ENCODE measurements around the gene FKBP6. TPM values are rescaled to one million over a fixed set of nuclear protein-coding genes. Genes with fewer than 3 reads are reported as not detected.
A peak's percentile ranks its signal among the peaks of the same experiment; 100 is the strongest.

The FKBP6 gene
- polyA plus RNA-seq, 1 donor (not counting 4 experiments of a cell fraction or from before 2014, with no cell fraction given) = not detected

- DNase-seq (ENCODE audit: low read depth, low spot score) (no peak), FAIRE-seq (no peak)
- H3K27me3 ChIP-seq (ENCODE audit: control insufficient read depth, extremely low read depth, insufficient read depth, low read length) = no peaks in the 10 kb centered on the region
- H3K4me3 ChIP-seq (ENCODE audit: control insufficient read depth in 2 of 3, extremely low read depth in 1 of 3, insufficient read depth in 2 of 3, low read depth in 1 of 3, low read length in 3 of 3) = peak overlapping the region; percentile 71 to 76 (median 75)
- no peaks in the 10 kb centered on the region for H3K9me1 ChIP-seq (ENCODE audit: control insufficient read depth, extremely low read depth, insufficient read depth, low read length)
- H3K36me3 ChIP-seq (ENCODE audit: control insufficient read depth in 2 of 2, extremely low read depth in 1 of 2, insufficient read depth in 2 of 2, low read length in 2 of 2) = peaks cover 0 to 3% of the 10 kb centered on the region in 2 experiments
- peak overlapping the region; percentile 72 for H3K4me2 ChIP-seq (ENCODE audit: control insufficient read depth, extremely low read depth, insufficient read depth, low read depth, low read length)
- no peak overlapping the region for H3K9ac ChIP-seq (ENCODE audit: control insufficient read depth, extremely low read depth, insufficient read depth, low read length)
- H3K4me1 ChIP-seq (ENCODE audit: control insufficient read depth, extremely low read depth, insufficient read depth, low read length) = peaks cover 4% of the 10 kb centered on the region
- no peaks in the 10 kb centered on the region for H4K20me1 ChIP-seq (ENCODE audit: control insufficient read depth, extremely low read depth, insufficient read depth, low read length)
- peaks cover 3% of the 10 kb centered on the region for H3K79me2 ChIP-seq (ENCODE audit: control insufficient read depth, insufficient read depth, low read length)
- no peak for TF ChIP-seq CTCF (optimal IDR thresholded peaks at IDR 0.05 in 1 of 3, IDR thresholded peaks at IDR 0.05 in 1 of 3, conservative IDR thresholded peaks at IDR 0.05 in 1 of 3; ENCODE audit: extremely low read depth in 1 of 3, insufficient read depth in 2 of 3, low read length in 3 of 3)
- no peak for TF ChIP-seq EZH2 (IDR thresholded peaks at IDR 0.05; ENCODE audit: low read length)
- dilution Hi-C loops (cut with MboI; ENCODE audit: extremely low pct_ligation_motif_present, low sequenced_read_pairs) = no loop called here
- no peak overlapping the region for H2AFZ ChIP-seq (ENCODE audit: control insufficient read depth, low read length)
- H3K27ac ChIP-seq (ENCODE audit: control insufficient read depth, insufficient read depth, low read length) = no peak overlapping the region
- H3K9me3 ChIP-seq (ENCODE audit: control insufficient read depth, low read depth, low read length) = no peaks in the 10 kb centered on the region
These were observed 20.5 kb upstream of the FKBP6 start for GRCh38 chr7:73307436-73307835.

GRCh38 chr7:73308074-73308664 is 19.8 kb upstream of the FKBP6 start:
- no peaks in the 10 kb centered on the region for H3K9me1 ChIP-seq (ENCODE audit: control insufficient read depth, extremely low read depth, insufficient read depth, low read length)
- H2AFZ ChIP-seq (ENCODE audit: control insufficient read depth, low read length) = peak overlapping the region; percentile 73
- H3K9me3 ChIP-seq (ENCODE audit: control insufficient read depth, low read depth, low read length) = no peaks in the 10 kb centered on the region
- dilution Hi-C loops (cut with MboI; ENCODE audit: extremely low pct_ligation_motif_present, low sequenced_read_pairs) = no loop called here
- H3K4me2 ChIP-seq (ENCODE audit: control insufficient read depth, extremely low read depth, insufficient read depth, low read depth, low read length) = peak overlapping the region; percentile 72
- H3K4me1 ChIP-seq (ENCODE audit: control insufficient read depth, extremely low read depth, insufficient read depth, low read length) = peaks cover 4% of the 10 kb centered on the region
- FAIRE-seq = no peak
- peaks cover 0 to 2% of the 10 kb centered on the region in 2 experiments for H3K36me3 ChIP-seq (ENCODE audit: control insufficient read depth in 2 of 2, extremely low read depth in 1 of 2, insufficient read depth in 2 of 2, low read length in 2 of 2)
- no peak overlapping the region for H3K27ac ChIP-seq (ENCODE audit: control insufficient read depth, insufficient read depth, low read length)
- no peak for DNase-seq (ENCODE audit: low read depth, low spot score)
- peak overlapping the region; percentile 71 to 76 (median 75) for H3K4me3 ChIP-seq (ENCODE audit: control insufficient read depth in 2 of 3, extremely low read depth in 1 of 3, insufficient read depth in 2 of 3, low read depth in 1 of 3, low read length in 3 of 3)
- H4K20me1 ChIP-seq (ENCODE audit: control insufficient read depth, extremely low read depth, insufficient read depth, low read length) = no peaks in the 10 kb centered on the region
- H3K79me2 ChIP-seq (ENCODE audit: control insufficient read depth, insufficient read depth, low read length) = peaks cover 3% of the 10 kb centered on the region
- no peaks in the 10 kb centered on the region for H3K27me3 ChIP-seq (ENCODE audit: control insufficient read depth, extremely low read depth, insufficient read depth, low read length)
- peak overlapping the region; percentile 62 for H3K9ac ChIP-seq (ENCODE audit: control insufficient read depth, extremely low read depth, insufficient read depth, low read length)
- TF ChIP-seq EZH2 (IDR thresholded peaks at IDR 0.05; ENCODE audit: low read length) (no peak), CTCF (optimal IDR thresholded peaks at IDR 0.05 in 1 of 3, IDR thresholded peaks at IDR 0.05 in 1 of 3, conservative IDR thresholded peaks at IDR 0.05 in 1 of 3; ENCODE audit: extremely low read depth in 1 of 3, insufficient read depth in 2 of 3, low read length in 3 of 3) (no peak)

Measured in keratinocyte (primary cell).